NCI-H510A (cell line): ENCODE measurements around the gene TP53BP1.

ENCODE experiments used
- DNase-seq: peaks from one replicate; lab custom pipeline; 2025; lab: John Stamatoyannopoulos, UW

Gene TP53BP1

GRCh38 chr15:43489191-43489590 is 3.8 kb downstream of the TP53BP1 start:
- DNase-seq, result no peak

- DNase-seq, result no peak
Observed at GRCh38 chr15:43488790-43489189, 4.2 kb downstream of the TP53BP1 start.

DNA sequence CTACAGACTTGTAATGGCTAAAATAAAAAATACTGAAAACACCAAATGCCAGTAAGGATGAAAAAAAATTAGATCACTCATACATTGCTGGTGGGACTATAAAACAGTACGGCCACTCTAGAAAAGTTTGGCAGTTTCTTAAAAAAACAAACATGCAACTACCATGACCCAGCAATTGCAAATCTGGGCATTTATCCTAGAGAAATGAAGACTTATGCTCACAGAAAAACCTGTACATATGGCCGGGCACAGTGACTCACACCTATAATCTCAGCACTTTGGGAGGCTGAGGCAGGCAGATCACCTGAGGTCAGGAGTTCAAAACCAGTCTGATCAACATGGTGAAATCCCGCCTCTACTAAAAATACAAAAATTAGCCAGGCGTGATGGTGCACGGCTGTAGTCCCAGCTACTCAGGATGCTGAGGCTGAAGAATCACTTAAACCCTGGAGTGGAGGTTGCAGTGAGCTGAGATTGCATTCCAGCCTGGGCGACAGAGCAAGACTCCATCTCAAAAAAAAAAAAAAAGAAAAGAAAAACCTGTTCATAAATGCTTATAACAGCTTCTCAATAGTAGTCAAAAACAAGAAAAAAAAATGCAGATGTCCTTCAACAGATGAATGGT is 5.6 kb downstream of the TP53BP1 start:
- no peak for DNase-seq

DNA sequence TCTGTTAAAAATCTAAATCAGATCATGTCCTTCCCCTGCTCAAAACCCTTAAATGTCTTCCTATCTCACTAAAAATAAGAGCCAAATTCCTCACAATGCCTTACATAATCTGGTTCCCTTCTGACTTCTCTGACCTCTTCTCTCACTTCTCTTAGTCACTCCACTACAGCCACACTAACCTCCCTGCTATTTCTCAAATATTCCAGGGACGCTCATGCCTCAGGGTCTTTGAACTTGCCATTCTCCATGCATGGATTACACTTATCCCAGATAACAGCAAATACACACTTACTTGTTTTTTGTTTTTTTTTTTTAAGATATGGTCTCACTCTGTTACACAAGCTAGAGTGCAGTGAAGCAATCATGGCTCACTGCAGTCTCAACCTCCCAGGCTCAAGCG is 8.5 kb downstream of the TP53BP1 start:
- DNase-seq, result no peak

DNA sequence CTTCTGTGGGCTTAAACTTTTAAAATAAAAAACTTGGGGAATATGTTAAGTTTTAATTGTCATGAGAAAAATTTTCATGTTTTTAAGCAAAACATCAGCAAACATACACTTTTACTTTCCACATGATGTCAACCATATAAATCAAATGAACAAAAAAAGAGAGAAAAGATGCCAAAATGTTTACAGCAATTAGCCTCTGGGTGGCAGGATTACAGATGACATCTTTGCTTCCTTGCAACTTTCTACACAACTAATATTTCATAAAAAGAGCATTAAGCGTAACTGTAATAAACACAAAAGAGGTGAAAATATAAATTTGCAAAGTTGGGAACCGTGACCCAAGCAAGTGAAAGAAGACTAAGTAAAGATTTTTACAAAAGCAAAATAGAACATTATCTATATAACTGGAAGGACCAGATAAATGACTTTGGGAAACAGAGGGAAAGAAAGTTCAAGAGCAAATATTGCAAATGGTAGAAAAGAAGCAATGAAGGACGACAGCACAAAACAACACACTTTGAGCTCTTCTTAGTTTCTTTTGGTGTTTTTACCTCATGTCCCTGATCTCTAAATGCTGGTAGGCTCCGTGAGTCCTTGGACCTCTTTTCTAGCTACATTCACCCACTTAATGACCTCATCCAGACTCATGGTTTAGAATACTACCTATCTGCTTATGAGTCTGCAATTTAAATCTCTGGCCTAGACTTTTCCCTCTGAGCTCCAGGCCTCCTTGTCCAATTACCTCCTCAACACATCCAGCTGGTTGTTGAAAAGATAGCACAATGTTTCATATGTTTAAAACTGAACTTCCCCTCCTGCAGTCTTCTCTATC is 9.4 kb downstream of the TP53BP1 start:
- DNase-seq, result no peak

DNA sequence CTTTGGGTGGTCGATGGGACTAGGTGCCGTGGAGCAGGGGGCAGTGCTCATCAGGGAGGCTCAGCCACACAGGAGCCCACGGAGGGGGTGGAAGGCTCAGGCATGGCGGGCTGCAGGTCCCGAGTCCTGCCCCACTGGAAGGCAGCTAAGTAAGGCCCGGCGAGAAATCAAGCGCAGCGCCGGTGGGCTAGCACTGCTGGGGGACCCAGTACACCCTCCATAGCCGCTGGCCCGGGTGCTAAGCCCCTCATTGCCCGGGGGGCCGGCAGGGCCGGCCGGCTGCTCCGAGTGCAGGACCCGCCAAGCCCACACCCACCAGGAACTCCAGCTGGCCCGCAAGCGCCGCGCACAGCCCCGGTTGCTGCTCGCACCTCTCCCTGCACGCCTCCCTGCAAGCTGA is 19.1 kb downstream of the TP53BP1 start:
- DNase-seq, result no peak

GRCh38 chr15:43471975-43472374 is 21.0 kb downstream of the TP53BP1 start:
- no peak for DNase-seq

GRCh38 chr15:43469867-43470266 is 23.1 kb downstream of the TP53BP1 start:
- DNase-seq, result no peak

DNA sequence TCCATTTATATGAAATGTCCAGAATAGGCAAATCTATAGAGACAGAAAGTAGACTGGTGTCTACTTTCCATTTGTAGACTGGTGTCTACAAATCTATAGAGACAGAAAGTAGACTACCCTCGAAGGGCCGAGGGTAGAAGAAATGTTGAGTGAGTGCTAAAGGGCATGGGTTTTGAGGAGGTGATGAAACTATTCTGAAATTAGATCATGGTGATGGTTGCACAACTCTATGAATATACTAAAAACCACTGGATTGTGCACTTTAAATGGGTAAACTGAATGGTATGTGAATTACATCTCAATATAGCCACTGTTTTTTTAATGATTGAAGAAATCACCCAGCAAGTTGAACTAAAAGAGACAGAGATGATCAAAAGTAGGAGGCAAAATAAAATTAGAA is 27.9 kb downstream of the TP53BP1 start:
- no peak for DNase-seq

- DNase-seq, result no peak
Observed at GRCh38 chr15:43463998-43464397, 29.0 kb downstream of the TP53BP1 start.

- DNase-seq, result no peak
Observed at GRCh38 chr15:43463507-43463906, 29.4 kb downstream of the TP53BP1 start.

- DNase-seq, result no peak
Observed at GRCh38 chr15:43449981-43450380, 43.0 kb downstream of the TP53BP1 start.

GRCh38 chr15:43446344-43446743 is 46.6 kb downstream of the TP53BP1 start:
- no peak for DNase-seq

DNA sequence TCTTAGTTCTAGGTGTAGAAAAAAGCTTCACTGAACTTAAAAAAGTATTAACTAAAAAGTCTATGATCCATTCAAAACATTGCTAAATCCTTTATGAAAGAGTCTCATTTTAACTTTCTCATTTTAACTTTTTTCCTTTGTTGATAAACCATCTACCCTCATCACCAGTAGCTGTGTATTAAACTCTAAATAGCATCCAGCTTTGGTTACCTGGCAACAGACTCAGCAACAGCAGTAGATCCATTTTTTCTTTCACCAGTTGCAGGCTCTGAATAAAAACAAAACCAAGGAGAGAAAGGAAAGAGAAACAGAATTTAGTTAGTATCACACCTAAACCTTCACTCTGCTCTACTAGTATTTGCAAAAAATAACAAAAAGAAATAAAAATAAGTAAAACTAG is 51.6 kb downstream of the TP53BP1 start:
- no peak for DNase-seq

GRCh38 chr15:43440721-43441281 is 52.2 kb downstream of the TP53BP1 start:
- no peak for DNase-seq

DNA sequence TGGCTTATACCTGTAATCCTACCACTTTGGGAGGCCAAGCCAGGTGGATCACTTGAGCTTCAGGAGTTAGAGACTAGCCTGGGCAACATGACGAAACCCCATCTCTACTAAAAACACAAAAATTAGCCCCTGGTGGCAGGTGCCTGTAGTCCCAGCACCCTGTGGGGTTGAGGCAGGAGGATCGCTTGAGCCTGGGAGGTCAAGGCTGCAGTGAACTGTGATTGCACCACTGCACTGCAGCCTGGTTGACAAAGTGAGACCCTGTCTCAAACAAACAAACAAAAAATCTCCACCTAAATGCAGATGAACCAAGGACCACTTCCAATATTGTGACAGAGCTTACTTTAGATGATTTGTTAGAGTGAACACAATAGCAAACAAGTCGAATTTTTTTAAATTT is 53.7 kb downstream of the TP53BP1 start:
- no peak for DNase-seq

- no peak for DNase-seq
Observed at GRCh38 chr15:43436395-43436794, 56.6 kb downstream of the TP53BP1 start.

DNA sequence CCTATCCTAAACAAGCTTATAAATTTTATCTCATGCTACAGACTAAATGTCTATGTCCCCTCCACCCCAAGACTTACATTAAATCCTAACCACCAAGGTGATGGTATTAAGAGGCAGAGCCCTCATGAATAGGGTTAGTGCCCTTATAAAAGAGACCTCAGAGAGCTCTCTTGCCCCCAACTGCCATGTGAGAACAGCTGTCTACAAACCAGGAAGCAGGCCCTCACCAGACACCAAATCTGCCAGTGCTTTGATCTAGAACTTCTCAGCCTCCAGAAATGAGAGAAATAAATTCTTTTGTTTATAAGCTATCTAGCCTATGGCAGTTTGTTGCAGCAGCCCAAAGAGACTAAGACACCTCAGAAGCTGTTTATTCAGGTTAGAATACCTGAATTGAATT is 58.5 kb downstream of the TP53BP1 start:
- no peak for DNase-seq

- DNase-seq, result no peak
Observed at GRCh38 chr15:43433661-43434303, 59.2 kb downstream of the TP53BP1 start.

DNA sequence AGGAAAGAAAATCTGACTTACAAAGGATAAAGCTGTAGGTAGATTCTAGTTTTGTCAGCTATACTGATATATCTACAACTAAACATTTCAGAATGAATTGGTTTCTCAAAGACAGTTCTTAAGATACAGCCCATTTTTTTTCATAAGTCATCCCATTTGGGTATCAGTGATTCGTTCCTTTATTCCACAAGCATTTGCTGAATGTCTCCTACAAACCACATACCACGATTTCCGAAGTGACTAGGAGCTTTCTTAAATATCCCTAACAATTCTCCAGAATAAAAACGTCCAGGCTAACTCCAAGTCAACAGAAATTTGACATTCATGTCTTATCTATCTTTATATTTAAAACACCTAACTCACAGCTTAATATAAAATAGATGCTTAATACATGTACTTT is 59.8 kb downstream of the TP53BP1 start:
- no peak for DNase-seq

GRCh38 chr15:43429687-43430086 is 63.3 kb downstream of the TP53BP1 start:
- no peak for DNase-seq

DNA sequence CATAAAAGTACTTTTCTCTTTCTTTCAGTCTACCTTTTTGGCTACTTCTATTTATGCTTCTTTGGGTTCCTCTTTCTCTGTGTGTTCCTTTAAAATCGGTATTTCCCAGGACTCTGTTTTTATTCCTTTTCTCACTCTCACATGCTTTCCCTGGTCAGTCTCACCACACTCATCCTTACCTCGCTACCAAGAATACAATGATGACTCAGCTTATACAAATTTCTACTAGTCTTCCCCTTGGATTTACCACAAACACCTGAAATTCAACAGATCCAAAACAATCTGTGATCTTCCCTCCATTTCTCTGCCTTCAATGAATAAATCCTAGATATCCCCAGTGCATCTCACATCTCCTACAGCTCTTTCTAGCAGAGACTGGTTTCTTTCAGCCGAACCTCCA is 69.2 kb downstream of the TP53BP1 start:
- no peak for DNase-seq

- no peak for DNase-seq
Observed at GRCh38 chr15:43420876-43421275, 72.1 kb downstream of the TP53BP1 start.
